Measurements from ENCODE around the gene CYTH1. TPM values are rescaled to one million over a fixed set of nuclear protein-coding genes. Genes with fewer than 3 reads are reported as not detected.

The CYTH1 gene
- total RNA-seq, 1 donor from 2014 or later = 103 TPM

- Histone ChIP-seq H3K27ac (no peak overlapping the region), H3K9me3 (no peaks in the 10 kb centered on the region), H3K4me1 (peaks cover 51% of the 10 kb centered on the region), H3K27me3 (no peaks in the 10 kb centered on the region), H3K36me3 (no peaks in the 10 kb centered on the region), H3K4me3 (no peak overlapping the region)
- DNase-seq (no peak), ATAC-seq (peak; percentile 68)
- no peak for TF ChIP-seq CTCF (IDR thresholded peaks at IDR 0.05)
- intact Hi-C loops (cut with DNase I) = no loop called here
Measured at GRCh38 chr17:78724544-78724943, 57.5 kb downstream of the CYTH1 start.

GRCh38 chr17:78723957-78724356 is 58.1 kb downstream of the CYTH1 start:
- no peak overlapping the region for H3K4me3 ChIP-seq
- no peak for TF ChIP-seq CTCF (IDR thresholded peaks at IDR 0.05)
- no peak overlapping the region for H3K27ac ChIP-seq
- DNase-seq (no peak), ATAC-seq (no peak)
- peaks cover 53% of the 10 kb centered on the region for H3K4me1 ChIP-seq
- H3K36me3 ChIP-seq = no peaks in the 10 kb centered on the region
- no peaks in the 10 kb centered on the region for H3K27me3 ChIP-seq
- intact Hi-C loops (cut with DNase I) = no loop called here
- H3K9me3 ChIP-seq = no peaks in the 10 kb centered on the region

GRCh38 chr17:78723001-78723796 is 58.9 kb downstream of the CYTH1 start:
- Histone ChIP-seq H3K9me3 (no peaks in the 10 kb centered on the region), H3K27me3 (no peaks in the 10 kb centered on the region), H3K4me3 (peak overlapping the region; percentile 26), H3K36me3 (no peaks in the 10 kb centered on the region), H3K27ac (peak overlapping the region; percentile 28), H3K4me1 (peaks cover 61% of the 10 kb centered on the region)
- ATAC-seq (peak; percentile 6), DNase-seq (no peak)
- intact Hi-C loops (cut with DNase I) = no loop called here
- no peak for TF ChIP-seq CTCF (IDR thresholded peaks at IDR 0.05)

GRCh38 chr17:78722246-78722761 is 59.8 kb downstream of the CYTH1 start:
- intact Hi-C loops (cut with DNase I) = no loop called here
- ATAC-seq (peak; percentile 75), DNase-seq (peak; percentile 71)
- no peak for TF ChIP-seq CTCF (IDR thresholded peaks at IDR 0.05)
- Histone ChIP-seq H3K4me1 (peaks cover 68% of the 10 kb centered on the region), H3K27me3 (no peaks in the 10 kb centered on the region), H3K27ac (peak overlapping the region; percentile 28), H3K9me3 (no peaks in the 10 kb centered on the region), H3K4me3 (peak overlapping the region; percentile 26), H3K36me3 (no peaks in the 10 kb centered on the region)

- no peak for ATAC-seq
- Histone ChIP-seq H3K9me3 (no peaks in the 10 kb centered on the region), H3K4me3 (no peak overlapping the region), H3K4me1 (peaks cover 81% of the 10 kb centered on the region), H3K27ac (no peak overlapping the region), H3K36me3 (no peaks in the 10 kb centered on the region), H3K27me3 (no peaks in the 10 kb centered on the region)
- intact Hi-C loops (cut with DNase I) = no loop called here
- no peak for DNase-seq
- no peak for TF ChIP-seq CTCF (IDR thresholded peaks at IDR 0.05)
Measured at GRCh38 chr17:78719630-78720298, 62.3 kb downstream of the CYTH1 start.
